ENCODE measurements around the gene ESPL1. TPM values are rescaled to one million over a fixed set of nuclear protein-coding genes. Genes with fewer than 3 reads are reported as not detected.

ESPL1 gene
- total and polyA plus RNA-seq, 2 of the 13 experiments (the other 11 are each of a cell fraction or from before 2014, with no cell fraction given): 5.8 to 11.5 TPM

GRCh38 chr12:53338017-53338416, 69.9 kb downstream of the ESPL1 start:
- no peak for ATAC-seq
- POLR2A ChIA-PET: no interaction called here
- Histone ChIP-seq H3K9ac (ENCODE audit: insufficient read depth, low read depth, low read length) (no peak overlapping the region), H3K9me3 (ENCODE audit: low read length) (no peaks in the 10 kb centered on the region), H3K4me1 (ENCODE audit: insufficient read depth, low read length) (no peaks in the 10 kb centered on the region), H3K27ac (ENCODE audit: extremely low read length, insufficient read depth, low read length) (no peak overlapping the region), H3K79me2 (ENCODE audit: insufficient read depth, low read length) (no peaks in the 10 kb centered on the region), H4K20me1 (ENCODE audit: insufficient read depth, low read length) (no peaks in the 10 kb centered on the region), H3K4me2 (ENCODE audit: low read depth, low read length) (no peak overlapping the region), H3K4me3 (replicated peaks in 1 of 3; ENCODE audit: insufficient read depth in 1 of 3, low read depth in 2 of 3, low read length in 3 of 3) (no peak overlapping the region), H3K36me3 (replicated peaks in 1 of 2; ENCODE audit: control insufficient read depth in 1 of 2, insufficient read depth in 2 of 2, low read length in 2 of 2) (no peaks in the 10 kb centered on the region), H3K27me3 (ENCODE audit: control insufficient read depth in 1 of 2, insufficient read depth in 2 of 2, low read length in 2 of 2) (peaks cover 9 to 67% of the 10 kb centered on the region in 2 experiments), H2AFZ (ENCODE audit: low read length) (no peak overlapping the region)
- intact Hi-C loops (cut with micrococcal nuclease; ENCODE audit: unreplicated experiment): no loop called here
- no TSS peak for BruUV-seq (replicated peaks)
- CTCF ChIA-PET (ENCODE audit: low intra/inter-chr PET ratio, low total read pairs): no interaction called here
- FAIRE-seq: no peak
- no peak for DNase-seq (ENCODE audit: low spot score)
- TF ChIP-seq ZBTB25 (CRISPR knock-in tag; IDR thresholded peaks at IDR 0.05) (no peak), ZBTB44 (CRISPR knock-in tag; IDR thresholded peaks at IDR 0.05) (no peak), LCORL (IDR thresholded peaks at IDR 0.05) (no peak), LCORL (CRISPR knock-in tag; IDR thresholded peaks at IDR 0.05) (no peak), ZNF276 (CRISPR knock-in tag; IDR thresholded peaks at IDR 0.05; ENCODE audit: low read depth) (no peak), E2F5 (CRISPR knock-in tag; conservative IDR thresholded peaks at IDR 0.05) (no peak), RFX1 (IDR thresholded peaks at IDR 0.05) (no peak), ZSCAN9 (CRISPR knock-in tag; IDR thresholded peaks at IDR 0.05; ENCODE audit: borderline replicate concordance) (no peak), ZNF878 (CRISPR knock-in tag; IDR thresholded peaks at IDR 0.05) (no peak), TP53 (CRISPR knock-in tag; conservative IDR thresholded peaks at IDR 0.05) (no peak), ZNF20 (CRISPR knock-in tag; IDR thresholded peaks at IDR 0.05) (no peak), MYNN (CRISPR knock-in tag; IDR thresholded peaks at IDR 0.05; ENCODE audit: low read depth) (no peak), ZNF614 (CRISPR knock-in tag; IDR thresholded peaks at IDR 0.05; ENCODE audit: borderline replicate concordance) (no peak), HNRNPUL1 (IDR thresholded peaks at IDR 0.05; ENCODE audit: low read depth, low read length) (no peak), KDM5A (IDR thresholded peaks at IDR 0.05; ENCODE audit: borderline replicate concordance, low read length) (no peak), E2F1 (CRISPR knock-in tag; IDR thresholded peaks at IDR 0.05) (no peak), PREB (CRISPR knock-in tag; IDR thresholded peaks at IDR 0.05) (no peak), ZNF740 (CRISPR knock-in tag; IDR thresholded peaks at IDR 0.05) (no peak)
- WGBS (ENCODE audit: low lambda C conversion rate): 3% methylated on average over 10 of the region's 11 CpGs
- in situ Hi-C loops (cut with HindIII; ENCODE audit: extremely low pct_ligation_motif_present, low pct_unique_long_range_greater_than_20kb): no loop called here

Data from HepG2 (cell line).